H9 (cell line): ENCODE data around the gene KAT14. TPM values are rescaled to one million over a fixed set of nuclear protein-coding genes. Genes with fewer than 3 reads are reported as not detected.

ENCODE experiments used
- DNase-seq: peaks from one replicate; pipeline ENCODE4 v3.0.0-alpha.2; 2017
- H2AFZ ChIP-seq: one replicate; pipeline ENCODE4 v1.6.1; 2013; ENCODE audit warnings: mild to moderate bottlenecking, low read length, control low read depth, moderate library complexity
- H2AK5ac ChIP-seq: 2 replicates; pipeline ENCODE4 v1.6.1; 2013; ENCODE audit warnings: low read length, control low read depth, mixed read lengths; ENCODE audit not compliant: insufficient read length
- H2BK120ac ChIP-seq: one replicate; pipeline ENCODE4 v1.6.1; 2013; ENCODE audit warnings: low read depth, mild to moderate bottlenecking, low read length, control low read depth, inconsistent platforms; ENCODE audit not compliant: poor library complexity, severe bottlenecking
- H2BK12ac ChIP-seq: 2 replicates; pipeline ENCODE4 v1.6.1; 2013; ENCODE audit warnings: low read length, control low read depth, mixed read lengths, low read depth; ENCODE audit not compliant: insufficient read length
- H2BK15ac ChIP-seq: 2 replicates; pipeline ENCODE4 v1.6.1; 2013; ENCODE audit warnings: low read depth, low read length, control low read depth
- H2BK20ac ChIP-seq: one replicate; pipeline ENCODE4 v1.6.1; 2013; ENCODE audit warnings: low read depth, mild to moderate bottlenecking, low read length, control low read depth, inconsistent platforms; ENCODE audit not compliant: poor library complexity, severe bottlenecking
- H2BK5ac ChIP-seq: 2 replicates; pipeline ENCODE4 v1.6.1; 2013; ENCODE audit warnings: low read length, control low read depth, mixed read lengths; ENCODE audit not compliant: insufficient read length
- H3K14ac ChIP-seq: 2 replicates; pipeline ENCODE4 v1.6.1; 2013; ENCODE audit warnings: low read length, control low read depth; ENCODE audit not compliant: insufficient read depth
- H3K18ac ChIP-seq: 2 replicates; pipeline ENCODE4 v1.6.1; 2013; ENCODE audit warnings: low read depth, mild to moderate bottlenecking, mixed read lengths, low read length, control low read depth; ENCODE audit not compliant: insufficient read length
- H3K23ac ChIP-seq: 2 replicates; pipeline ENCODE4 v1.6.1; 2013; ENCODE audit warnings: low read length, control low read depth, mixed read lengths, low read depth; ENCODE audit not compliant: insufficient read length
- H3K23me2 ChIP-seq: 2 replicates; pipeline ENCODE4 v1.6.1; 2013; ENCODE audit warnings: low read depth, mild to moderate bottlenecking, mixed read lengths, low read length, control low read depth; ENCODE audit not compliant: insufficient read length, poor library complexity, severe bottlenecking
- H3K27ac ChIP-seq: 2 replicates; pipeline ENCODE4 v1.5.1; 2013; ENCODE audit warnings: low read length, control low read depth, mixed read lengths, low read depth; ENCODE audit not compliant: insufficient read length
- H3K27me3 ChIP-seq: 2 replicates; pipeline ENCODE4 v1.6.1; 2013; ENCODE audit warnings: low read length, control low read depth, inconsistent platforms; ENCODE audit not compliant: insufficient read depth
- H3K4ac ChIP-seq: 2 replicates; pipeline ENCODE4 v1.6.1; 2013; ENCODE audit warnings: low read depth, mild to moderate bottlenecking, control low read depth, inconsistent platforms, low read length, moderate library complexity
- H3K4me1 ChIP-seq: 2 replicates; pipeline ENCODE4 v1.6.1; 2013; ENCODE audit warnings: low read length, control low read depth, inconsistent platforms; ENCODE audit not compliant: insufficient read depth
- H3K4me2 ChIP-seq: 2 replicates; pipeline ENCODE4 v1.6.1; 2013; ENCODE audit warnings: low read length, control low read depth, mixed read lengths; ENCODE audit not compliant: insufficient read length, insufficient read depth
- H3K56ac ChIP-seq: 2 replicates; pipeline ENCODE4 v1.6.1; 2013; ENCODE audit warnings: low read depth, mild to moderate bottlenecking, mixed read lengths, low read length, control low read depth; ENCODE audit not compliant: insufficient read length
- H3K79me1 ChIP-seq: 2 replicates; pipeline ENCODE4 v1.6.1; 2013; ENCODE audit warnings: low read depth, mild to moderate bottlenecking, moderate library complexity, low read length, control low read depth, inconsistent platforms; ENCODE audit not compliant: insufficient read depth, poor library complexity, severe bottlenecking
- H3K79me2 ChIP-seq: 2 replicates; pipeline ENCODE4 v1.6.1; 2013; ENCODE audit warnings: low read length, control low read depth, inconsistent platforms; ENCODE audit not compliant: insufficient read depth
- H3K9ac ChIP-seq: 2 replicates; pipeline ENCODE4 v1.6.1; 2013; ENCODE audit warnings: low read length, control low read depth, mixed read lengths; ENCODE audit not compliant: insufficient read length; ENCODE audit errors: extremely low read depth
- H3K9me3 ChIP-seq: one replicate; pipeline ENCODE4 v1.6.1; 2013; ENCODE audit warnings: low read depth, low read length, inconsistent platforms; ENCODE audit not compliant: control insufficient read depth
- H3T11ph ChIP-seq: one replicate; pipeline ENCODE4 v1.6.1; 2013; ENCODE audit warnings: mild to moderate bottlenecking, low read length, control low read depth, inconsistent platforms
- H4K20me1 ChIP-seq: one replicate; pipeline ENCODE4 v1.6.1; 2013; ENCODE audit not compliant: control insufficient read depth, insufficient read length, insufficient read depth
- H4K5ac ChIP-seq: 2 replicates; pipeline ENCODE4 v1.6.1; 2013; ENCODE audit warnings: low read depth, mild to moderate bottlenecking, mixed read lengths, low read length, control low read depth; ENCODE audit not compliant: insufficient read length
- H4K8ac ChIP-seq: replicated peaks from 2 replicates; pipeline ENCODE4 v1.6.1; 2013; ENCODE audit warnings: low read length, control low read depth, mixed read lengths, low read depth; ENCODE audit not compliant: insufficient read length
- H4K91ac ChIP-seq: 2 replicates; pipeline ENCODE4 v1.6.1; 2013; ENCODE audit warnings: low read depth, mild to moderate bottlenecking, moderate library complexity, mixed read lengths, low read length, control low read depth; ENCODE audit not compliant: insufficient read length
- H3K27ac Mint-ChIP-seq, 3 experiments: 2 replicates in 2 of 3; 3 replicates in 1 of 3; pipeline ENCODE4 v1.8.0; 2020 to 2021; ENCODE audit warnings: mixed read lengths in 3 of 3, mild to moderate bottlenecking in 1 of 3, moderate library complexity in 1 of 3
- H3K27me3 Mint-ChIP-seq: 2 replicates; pipeline ENCODE4 v1.8.0; 2021; ENCODE audit warnings: low read depth, mild to moderate bottlenecking, moderate library complexity, mixed read lengths
- H3K36me3 Mint-ChIP-seq, 3 experiments: 2 replicates in 2 of 3; 3 replicates in 1 of 3; pipeline ENCODE4 v1.8.0; 2020 to 2021; ENCODE audit warnings: low read depth in 3 of 3, mixed read lengths in 3 of 3; ENCODE audit not compliant: insufficient read depth in 1 of 3
- H3K4me1 Mint-ChIP-seq, 2 experiments: 2 replicates each; pipeline ENCODE4 v1.8.0; 2020; ENCODE audit warnings: mixed read lengths in 2 of 2
- H3K4me3 Mint-ChIP-seq, 2 experiments: 2 replicates in 1 of 2; 3 replicates in 1 of 2; pipeline ENCODE4 v1.8.0; 2020 to 2021; ENCODE audit warnings: mild to moderate bottlenecking in 2 of 2, mixed read lengths in 2 of 2, moderate library complexity in 1 of 2
- H3K9me3 Mint-ChIP-seq, 2 experiments: 2 replicates in 1 of 2; 3 replicates in 1 of 2; pipeline ENCODE4 v1.8.0; 2020; ENCODE audit warnings: mild to moderate bottlenecking in 2 of 2, mixed read lengths in 2 of 2, moderate library complexity in 1 of 2
- WGBS: extraction: QIAGEN DNeasy Blood & Tissue Kit; methylation state at CpG from one replicate; pipeline ENCODE4 v1.1.7; 2013; ENCODE audit warnings: missing lambda C conversion rate, low lambda C conversion rate, mixed read lengths; ENCODE audit not compliant: insufficient read length; ENCODE audit errors: extremely low coverage; 5-methylcytosine and 5-hydroxymethylcytosine counted together
- total RNA-seq: library from RNA; stranded (reverse); gene quantifications from 2 replicates; pipeline ENCODE4 v1.2.1, GENCODE V29; 2021
- TF ChIP-seq, protein P1 (sequence below): fragments of 200-600 bp; sonication (generic); conservative IDR thresholded peaks from 3 replicates; pipeline ENCODE4 v1.8.0; 2021; ENCODE audit warnings: antibody characterized with exemption, mild to moderate bottlenecking

Gene KAT14
- total RNA-seq, 1 experiment from 2014 or later = 19.2 TPM

DNA sequence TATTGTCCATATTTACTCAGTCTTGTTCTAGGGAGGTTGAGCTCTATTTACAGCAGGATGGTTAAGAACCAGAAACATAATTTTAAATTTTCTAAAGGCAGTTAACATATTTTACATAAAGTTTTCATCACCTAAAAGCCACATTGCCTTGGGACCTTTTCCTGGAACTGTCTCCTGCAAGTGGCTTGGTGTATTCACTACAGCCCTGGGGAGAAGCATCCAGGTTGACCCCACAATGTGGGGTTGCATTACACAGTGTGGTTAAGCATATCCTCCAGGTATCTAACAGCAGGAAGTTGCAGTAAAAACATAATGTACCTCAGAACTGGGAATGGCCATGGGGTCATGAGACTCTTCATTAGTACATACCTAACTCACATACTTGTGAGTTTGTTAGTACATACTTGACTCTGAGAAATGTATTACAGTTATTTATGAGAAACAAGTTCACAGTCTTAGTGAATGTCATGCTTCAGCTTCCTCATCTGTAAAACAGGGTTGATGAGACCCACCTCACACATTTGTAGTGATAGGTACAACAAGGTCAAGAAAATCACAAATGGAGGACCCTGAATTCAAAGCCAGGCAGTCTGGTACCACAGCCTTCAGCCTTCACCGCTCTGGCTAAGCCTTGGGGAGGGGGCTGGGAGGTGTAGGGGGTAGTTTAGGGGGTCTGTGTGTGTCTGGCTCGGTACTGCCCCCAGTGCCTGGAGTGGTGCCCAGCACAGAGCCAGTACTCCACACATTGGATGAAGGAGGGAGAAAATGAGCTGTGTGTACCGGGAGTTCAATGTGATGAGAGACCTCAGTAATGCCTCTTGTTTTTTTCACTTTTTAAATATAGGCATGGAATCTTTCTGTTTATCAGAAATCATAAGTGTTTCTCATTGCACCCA lies 52.9 kb downstream of the KAT14 start:
- Histone ChIP-seq H3K23ac (no peak overlapping the region), H3K56ac (no peak overlapping the region), H2AK5ac (no peak overlapping the region), H4K20me1 (no peaks in the 10 kb centered on the region), H3K27ac (no peak overlapping the region), H2BK12ac (no peak overlapping the region), H2BK5ac (no peak overlapping the region), H3K14ac (no peak overlapping the region), H3K27me3 (no peaks in the 10 kb centered on the region), H3K79me2 (no peaks in the 10 kb centered on the region), H3K4ac (no peak overlapping the region), H3K9ac (no peak overlapping the region), H3K79me1 (no peaks in the 10 kb centered on the region), H3K4me2 (no peak overlapping the region), H4K91ac (no peak overlapping the region), H2BK20ac (no peak overlapping the region), H4K5ac (no peak overlapping the region), H3K18ac (no peak overlapping the region), H2BK120ac (no peak overlapping the region), H3K9me3 (no peaks in the 10 kb centered on the region), H3T11ph (no peak overlapping the region), H2AFZ (no peak overlapping the region), H3K4me1 (no peaks in the 10 kb centered on the region), H2BK15ac (no peak overlapping the region), H4K8ac (no peak overlapping the region), H3K23me2 (no peaks in the 10 kb centered on the region)
- Mint-ChIP-seq H3K27me3 (no peaks in the 10 kb centered on the region), H3K27ac (peak overlapping the region in 1 of 3 experiments; percentile 57; a peak in 1 of 7 replicates), H3K4me3 (no peak overlapping the region), H3K4me1 (no peaks in the 10 kb centered on the region; a peak in 1 of 4 replicates), H3K36me3 (peaks cover 9 to 32% (median 15%) of the 10 kb centered on the region in 3 experiments), H3K9me3 (peaks cover 4 to 6% of the 10 kb centered on the region in 2 experiments; a peak in 2 of 5 replicates)
- no CpG with 5 or more reads among the region's 3 CpGs for WGBS
- no peak for DNase-seq
- TF ChIP-seq, protein P1, sequence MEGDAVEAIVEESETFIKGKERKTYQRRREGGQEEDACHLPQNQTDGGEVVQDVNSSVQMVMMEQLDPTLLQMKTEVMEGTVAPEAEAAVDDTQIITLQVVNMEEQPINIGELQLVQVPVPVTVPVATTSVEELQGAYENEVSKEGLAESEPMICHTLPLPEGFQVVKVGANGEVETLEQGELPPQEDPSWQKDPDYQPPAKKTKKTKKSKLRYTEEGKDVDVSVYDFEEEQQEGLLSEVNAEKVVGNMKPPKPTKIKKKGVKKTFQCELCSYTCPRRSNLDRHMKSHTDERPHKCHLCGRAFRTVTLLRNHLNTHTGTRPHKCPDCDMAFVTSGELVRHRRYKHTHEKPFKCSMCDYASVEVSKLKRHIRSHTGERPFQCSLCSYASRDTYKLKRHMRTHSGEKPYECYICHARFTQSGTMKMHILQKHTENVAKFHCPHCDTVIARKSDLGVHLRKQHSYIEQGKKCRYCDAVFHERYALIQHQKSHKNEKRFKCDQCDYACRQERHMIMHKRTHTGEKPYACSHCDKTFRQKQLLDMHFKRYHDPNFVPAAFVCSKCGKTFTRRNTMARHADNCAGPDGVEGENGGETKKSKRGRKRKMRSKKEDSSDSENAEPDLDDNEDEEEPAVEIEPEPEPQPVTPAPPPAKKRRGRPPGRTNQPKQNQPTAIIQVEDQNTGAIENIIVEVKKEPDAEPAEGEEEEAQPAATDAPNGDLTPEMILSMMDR = peak; percentile 59
